ENCODE data around the gene JAM3.
"Not testable (repeated sequence)": the region's sequence is repeated elsewhere in the genome, so short reads cannot be mapped to it uniquely, and the experiment has no call there.

JAM3 gene

DNA sequence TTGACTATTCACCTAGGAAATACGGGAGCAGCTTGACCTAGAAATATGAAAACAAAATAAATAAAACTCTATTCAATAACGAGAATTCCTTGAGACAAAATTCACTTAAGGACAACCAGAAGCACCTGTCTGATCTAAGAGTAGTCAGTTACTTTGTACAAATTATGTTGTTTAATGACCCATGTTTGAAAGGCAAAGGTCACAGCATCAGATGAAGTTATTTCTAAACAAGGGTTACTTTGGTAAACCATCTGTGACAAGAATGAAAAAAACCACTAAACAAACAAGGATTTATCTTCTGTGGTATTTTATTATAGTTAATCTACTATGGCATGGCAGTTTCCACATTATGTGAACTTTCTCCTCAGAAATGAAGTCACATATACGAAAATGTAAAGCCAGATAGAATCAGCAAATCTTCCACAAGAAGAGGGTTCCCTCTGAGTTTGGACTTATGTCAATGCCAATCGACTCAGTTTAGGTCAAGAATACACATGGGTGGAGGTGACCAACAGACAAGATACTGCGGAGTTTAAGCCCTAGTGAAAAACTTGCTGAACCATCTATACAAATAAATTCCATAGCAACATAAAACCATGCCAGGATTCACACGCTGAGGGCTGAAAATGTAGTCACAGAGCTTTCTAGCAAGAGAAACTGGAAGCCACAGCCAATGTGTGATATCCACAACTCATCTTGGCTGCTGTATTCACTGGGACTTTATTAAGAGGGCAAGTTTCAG is 101.5 kb downstream of the JAM3 start:
- in situ Hi-C loops (cut with HindIII; ENCODE audit: low sequenced_read_pairs): no loop called here

DNA sequence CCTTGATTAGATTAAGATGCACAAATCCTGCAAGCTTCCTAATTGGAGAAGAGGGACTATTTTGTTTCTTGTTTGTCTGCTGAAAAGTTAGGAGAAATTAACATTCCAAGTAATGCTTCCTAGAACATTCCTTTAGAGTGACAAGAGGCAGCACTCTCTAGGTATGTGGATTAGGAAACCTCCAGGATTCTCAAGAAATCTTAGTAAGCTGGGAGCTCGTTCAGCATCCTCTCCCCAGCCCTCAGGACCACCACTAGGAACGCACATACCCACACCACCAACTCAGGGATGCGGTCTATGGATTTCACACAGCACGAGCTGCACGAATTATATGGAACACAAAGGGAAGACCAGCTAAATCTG is 102.0 kb downstream of the JAM3 start:
- in situ Hi-C loops (cut with HindIII; ENCODE audit: low sequenced_read_pairs): no loop called here

DNA sequence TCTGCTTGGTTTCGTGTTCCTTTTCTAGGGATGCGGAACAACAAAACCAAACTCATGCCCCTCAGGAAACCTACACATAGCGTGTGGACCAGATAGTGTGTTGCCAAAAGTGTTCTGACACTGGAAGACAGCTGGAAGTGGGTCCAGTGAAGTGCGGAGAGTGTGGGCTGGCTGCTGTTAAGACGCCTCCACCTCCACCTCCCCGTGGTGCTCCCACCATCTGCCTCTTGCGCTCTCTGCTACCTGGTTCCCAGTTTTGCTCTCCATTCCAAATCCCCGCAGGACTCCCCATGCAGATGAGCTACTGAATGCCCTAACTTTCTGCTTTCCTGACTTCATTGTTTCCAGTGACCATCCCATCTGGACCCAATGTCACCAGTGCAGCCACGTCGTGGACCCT is 103.1 kb downstream of the JAM3 start:
- in situ Hi-C loops (cut with HindIII; ENCODE audit: low sequenced_read_pairs): no loop called here

DNA sequence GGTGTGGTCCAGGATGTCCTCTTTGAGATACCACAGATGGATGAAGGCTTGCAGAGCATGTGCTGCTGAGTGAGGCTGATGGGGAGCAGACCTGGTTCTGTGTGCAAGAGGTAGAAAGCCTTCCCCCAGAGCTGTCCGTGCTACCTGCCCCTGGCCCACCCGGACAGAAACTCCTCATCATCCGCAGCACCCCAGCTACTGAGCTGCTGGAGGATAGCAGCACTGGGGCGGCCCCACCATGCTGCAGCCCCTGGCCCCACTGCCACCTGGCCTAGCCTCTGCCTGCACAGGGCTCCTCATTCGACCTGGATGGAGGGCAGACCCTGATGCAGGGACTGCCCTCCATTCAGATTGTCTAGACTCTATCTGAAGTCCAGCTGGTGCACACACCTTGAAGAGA is 104.4 kb downstream of the JAM3 start:
- in situ Hi-C loops (cut with HindIII; ENCODE audit: low sequenced_read_pairs): no loop called here

DNA sequence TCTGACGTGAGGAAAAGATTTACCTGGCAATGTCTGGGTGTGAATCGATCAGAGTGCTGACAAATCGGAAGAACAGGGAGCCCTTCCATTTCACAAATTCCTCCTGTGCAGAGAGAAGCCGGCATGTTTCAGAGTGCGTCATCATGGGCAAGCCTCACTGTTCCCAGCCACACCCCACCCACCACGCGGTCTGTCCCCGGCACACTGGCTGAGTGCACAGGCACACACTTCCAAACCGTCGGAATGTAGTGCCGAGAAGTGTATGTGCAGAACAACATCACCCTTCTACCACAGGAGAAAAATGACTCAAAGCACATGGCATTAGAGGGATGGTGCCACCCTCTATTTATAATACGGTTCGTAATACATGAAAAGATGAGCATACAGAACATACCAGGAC is 107.4 kb downstream of the JAM3 start:
- in situ Hi-C loops (cut with HindIII; ENCODE audit: low sequenced_read_pairs): no loop called here

DNA sequence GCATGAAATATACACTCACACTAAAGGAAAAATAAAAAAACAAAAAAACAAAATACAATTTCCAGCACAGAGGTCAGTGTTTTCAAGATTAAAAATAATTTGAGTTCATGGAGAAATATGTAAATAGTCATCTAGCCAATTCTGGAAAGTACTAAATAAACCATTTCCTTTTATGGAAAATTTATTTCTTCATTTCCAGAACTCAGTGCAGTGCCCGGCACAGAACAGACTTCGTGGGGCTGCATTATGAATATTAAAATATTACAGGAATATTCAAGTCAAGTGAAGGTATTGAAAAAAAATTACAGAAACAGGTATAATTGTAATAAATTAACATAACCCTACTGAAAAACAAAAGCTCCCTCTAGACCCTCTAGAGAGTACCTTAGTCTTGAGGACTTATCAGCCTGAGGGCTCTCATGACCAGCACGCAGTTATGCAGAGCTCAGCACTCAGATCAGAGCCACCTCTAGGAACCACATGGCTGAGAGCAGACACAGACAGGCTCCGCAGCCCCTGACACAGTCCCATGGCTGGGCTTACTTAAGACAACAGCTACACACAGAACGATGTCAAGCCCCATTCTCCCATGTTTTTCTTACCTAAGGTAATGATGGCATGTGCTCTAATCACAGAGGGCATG is 109.3 kb downstream of the JAM3 start:
- in situ Hi-C loops (cut with HindIII; ENCODE audit: low sequenced_read_pairs): no loop called here

DNA sequence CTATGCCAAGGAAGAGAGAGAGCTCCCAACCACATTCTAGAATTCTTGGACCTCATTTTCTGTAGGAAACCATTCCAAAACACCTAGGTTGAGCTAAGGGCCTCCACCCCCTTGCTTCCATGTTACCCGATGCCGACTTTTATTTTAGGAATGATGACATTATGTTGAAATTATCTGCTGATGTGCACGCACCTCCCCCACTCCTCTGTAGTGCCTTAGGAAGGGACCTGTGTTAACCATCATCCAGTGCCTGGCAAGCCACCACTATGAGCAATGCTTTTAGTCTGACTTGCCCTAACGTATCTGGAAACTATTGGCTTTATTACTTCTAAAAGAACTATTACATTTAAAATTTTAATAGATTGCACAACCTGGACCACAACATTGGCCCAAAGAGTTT is 112.8 kb downstream of the JAM3 start:
- in situ Hi-C loops (cut with HindIII; ENCODE audit: low sequenced_read_pairs): no loop called here

DNA sequence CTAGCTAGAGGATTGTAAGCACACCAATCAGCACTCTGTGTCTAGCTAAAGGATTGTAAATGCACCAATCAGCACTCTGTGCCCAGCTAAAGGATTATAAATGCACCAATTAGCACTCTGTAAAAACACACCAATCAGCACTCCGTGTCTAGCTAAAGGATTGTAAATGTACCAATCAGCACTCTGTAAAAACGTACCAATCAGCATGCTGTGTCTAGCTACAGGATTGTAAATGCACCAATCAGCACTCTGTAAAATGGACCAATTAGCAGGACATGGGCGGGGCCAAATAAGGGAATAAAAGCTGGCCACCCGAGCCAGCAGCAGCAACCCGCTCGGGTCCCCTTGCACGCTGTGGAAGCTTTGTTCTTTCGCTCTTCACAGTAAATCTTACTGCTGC is 119.2 kb downstream of the JAM3 start:
- in situ Hi-C loops (cut with HindIII; ENCODE audit: low sequenced_read_pairs): not testable (repeated sequence)

DNA sequence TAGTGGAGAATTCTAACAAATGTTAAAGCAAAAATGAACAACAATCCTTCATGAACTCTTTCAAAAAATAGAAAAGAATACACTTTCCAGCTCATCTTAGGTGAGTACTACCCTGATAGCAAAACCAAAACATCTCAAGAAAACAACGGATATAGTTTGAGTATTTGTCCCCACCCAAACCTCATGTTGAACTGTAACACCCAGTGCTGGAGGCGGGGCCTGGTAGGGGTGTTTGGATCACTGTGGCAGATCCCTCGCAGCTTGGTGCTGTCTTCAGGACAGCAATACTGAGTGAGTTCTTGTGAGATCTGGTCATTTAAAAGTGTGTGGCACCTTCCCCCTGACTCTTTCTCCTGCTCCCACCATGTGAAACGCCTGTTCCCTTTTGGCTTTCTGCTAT is 127.9 kb downstream of the JAM3 start:
- in situ Hi-C loops (cut with HindIII; ENCODE audit: low sequenced_read_pairs): no loop called here

DNA sequence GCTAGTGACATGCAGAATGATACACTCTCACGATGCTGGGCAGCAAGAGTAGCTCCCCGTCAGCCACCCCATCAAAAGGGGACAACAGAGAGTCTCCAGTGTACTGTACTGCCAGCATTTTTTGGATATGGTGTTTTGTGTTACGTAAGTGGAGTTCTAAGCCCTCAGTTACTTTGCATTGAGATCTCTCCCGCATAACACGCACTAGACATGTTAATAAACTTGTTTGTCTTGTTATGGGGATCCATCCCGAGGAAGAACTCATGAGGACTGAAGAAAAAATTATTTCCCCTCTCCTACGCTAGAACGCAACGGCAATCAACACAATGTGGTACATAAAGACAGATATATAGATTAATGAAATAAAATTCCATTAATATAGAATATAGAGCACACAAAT is 130.7 kb downstream of the JAM3 start:
- in situ Hi-C loops (cut with HindIII; ENCODE audit: low sequenced_read_pairs): no loop called here

DNA sequence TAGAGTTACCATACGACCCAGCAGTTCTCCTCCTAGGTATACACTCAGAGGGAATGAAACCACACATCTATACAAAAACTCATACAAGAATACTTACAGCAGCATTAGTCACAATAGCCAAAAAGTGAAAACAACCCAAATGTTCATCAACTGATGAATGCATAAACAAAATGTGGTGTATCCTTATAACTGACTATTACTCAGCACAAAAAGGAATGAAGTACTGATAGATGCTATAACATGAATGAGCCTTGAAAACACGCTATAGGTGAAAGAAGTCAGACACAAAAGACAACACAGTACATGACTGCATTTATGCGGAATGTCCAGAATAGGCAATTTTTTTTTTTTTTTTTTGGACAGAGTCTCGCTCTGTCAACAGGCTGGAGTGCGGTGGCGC is 131.8 kb downstream of the JAM3 start:
- in situ Hi-C loops (cut with HindIII; ENCODE audit: low sequenced_read_pairs): no loop called here

Data from endothelial cell of hepatic sinusoid (primary cell).